ENCODE measurements around the gene PCYT1A. TPM values are rescaled to one million over a fixed set of nuclear protein-coding genes. Genes with fewer than 3 reads are reported as not detected.

PCYT1A gene
- 102 and 108 TPM in 2 replicates for total RNA-seq

GRCh38 chr3:196287440-196288140 is at the start of gene PCYT1A:
Gene PCYT1A, minus strand, starts transcription at chr3:196287726. Its CDS starts 17,195 bp downstream, at chr3:196270531.

GRCh38 chr3:196317687-196318467 is 30.4 kb upstream of the PCYT1A start, which contains the start of gene DYNLT2B:
Gene DYNLT2B, minus strand, starts transcription at chr3:196318240. Its CDS starts 88 bp downstream, at chr3:196318152.

GRCh38 chr3:196216089-196216564 is 71.4 kb downstream of the PCYT1A start, which contains the start of gene SLC51A:
Gene SLC51A, plus strand, starts transcription at chr3:196216534. Its CDS starts 179 bp downstream, at chr3:196216713.

GRCh38 chr3:196210673-196211556 is 76.6 kb downstream of the PCYT1A start, which contains the start of gene ZDHHC19:
Gene ZDHHC19, minus strand, starts transcription at chr3:196211400. Its CDS starts 85 bp downstream, at chr3:196211315.

Other genes starting within 250 kb of the PCYT1A start
- gene TFRC, start 205.6 kb downstream of the PCYT1A start, total RNA-seq = 224 and 228 TPM in 2 replicates
- not detected in 2 replicates for gene ZDHHC19, start 76.3 kb downstream of the PCYT1A start, total RNA-seq
- not detected in 2 replicates for gene SLC51A, start 71.2 kb downstream of the PCYT1A start, total RNA-seq
- 9.1 and 12.4 TPM in 2 replicates for gene DYNLT2B, start 30.5 kb upstream of the PCYT1A start, total RNA-seq
- under 0.01 TPM in 1 of 2 replicates, not detected in the other for gene TM4SF19, start 50.7 kb upstream of the PCYT1A start, total RNA-seq
- 15.6 and 20.8 TPM in 2 replicates for gene UBXN7, start 144.7 kb upstream of the PCYT1A start, total RNA-seq
- gene RNF168, start 216.0 kb upstream of the PCYT1A start, total RNA-seq = 21.6 and 24.6 TPM in 2 replicates
- gene SMCO1, start 227.6 kb upstream of the PCYT1A start, total RNA-seq = not detected in 2 replicates